Thoracic aorta (tissue), 2 donors: ENCODE measurements around the gene C3orf80. TPM values are rescaled to one million over a fixed set of nuclear protein-coding genes. Genes with fewer than 3 reads are reported as not detected.
"Not testable (repeated sequence)": the region's sequence is repeated elsewhere in the genome, so short reads cannot be mapped to it uniquely, and the experiment has no call there.

ENCODE experiments used
- ATAC-seq: fragments of 150-250 bp; one replicate; pipeline ENCODE4 v1.8.0; 2017; ENCODE audit warnings: low read depth; ENCODE audit not compliant: insufficient number of reproducible peaks, low FRiP score
- DNase-seq: peaks from one replicate; pipeline ENCODE4 v3.0.0-alpha.2; 2020; ENCODE audit warnings: low spot score
- H3K27ac ChIP-seq, 2 donors: fragments of 200-600 bp; sonication (generic); 1 replicate in 1 of 2; 2 replicates in 1 of 2; pipeline ENCODE4 v1.5.1; 2016; ENCODE audit warnings: mild to moderate bottlenecking in 2 of 2, moderate library complexity in 2 of 2
- H3K27me3 ChIP-seq: fragments of 200-600 bp; sonication (generic); replicated peaks from 2 replicates; pipeline ENCODE4 v1.6.0; 2016; ENCODE audit warnings: mild to moderate bottlenecking; ENCODE audit not compliant: insufficient read depth
- H3K36me3 ChIP-seq: fragments of 200-600 bp; sonication (generic); one replicate; pipeline ENCODE4 v1.5.1; 2016
- H3K4me1 ChIP-seq, 2 donors: fragments of 200-600 bp; sonication (generic); 1 replicate in 1 of 2; 2 replicates in 1 of 2; pipeline versions ENCODE4 v1.5.1 to v1.6.0; 2016; ENCODE audit warnings: low read depth in 2 of 2, mild to moderate bottlenecking in 1 of 2; ENCODE audit not compliant: control insufficient read depth in 1 of 2
- H3K4me3 ChIP-seq: fragments of 200-600 bp; sonication (generic); 2 replicates; pipeline ENCODE4 v1.5.1; 2016; ENCODE audit warnings: mild to moderate bottlenecking
- H3K9me3 ChIP-seq: fragments of 200-600 bp; sonication (generic); 2 replicates; pipeline ENCODE4 v1.5.1; 2016
- CTCF ChIP-seq: fragments of 200-600 bp; sonication (generic); IDR thresholded peaks from one replicate; pipeline ENCODE4 v1.5.1; 2019; ENCODE audit warnings: antibody characterized with exemption
- total RNA-seq, 2 donors: library from RNA; depleted of rRNA; stranded (reverse); fragments of >200 nt; gene quantifications; one replicate each; pipeline versions ENCODE4 v1.1.0 to v1.2.3, GENCODE V29; 2016

C3orf80 gene
- total RNA-seq, 2 donors from 2014 or later = 1.1 to 1.6 TPM

GRCh38 chr3:160200353-160200752, 24.9 kb upstream of the C3orf80 start:
- ATAC-seq (no peak), DNase-seq (no peak)
- no peak for TF ChIP-seq CTCF

GRCh38 chr3:160204396-160205011, 20.7 kb upstream of the C3orf80 start:
- not testable (repeated sequence) for H3K27ac ChIP-seq, H3K27me3 ChIP-seq, DNase-seq, ATAC-seq, H3K36me3 ChIP-seq, H3K4me1 ChIP-seq, H3K4me3 ChIP-seq, H3K9me3 ChIP-seq

More at GRCh38 chr3:160200353-160200752, 24.9 kb upstream of the C3orf80 start:
- no peaks in the 10 kb centered on the region for H3K27me3 ChIP-seq
- no peaks in the 10 kb centered on the region for H3K4me1 ChIP-seq
- H3K4me3 ChIP-seq = no peak overlapping the region
- no peak overlapping the region for H3K27ac ChIP-seq
- no peaks in the 10 kb centered on the region for H3K9me3 ChIP-seq
- H3K36me3 ChIP-seq = no peaks in the 10 kb centered on the region

GRCh38 chr3:160205606-160206005, 19.6 kb upstream of the C3orf80 start:
- Histone ChIP-seq H3K36me3 (no peaks in the 10 kb centered on the region), H3K4me1 (no peaks in the 10 kb centered on the region), H3K27me3 (no peaks in the 10 kb centered on the region), H3K27ac (no peak overlapping the region), H3K4me3 (no peak overlapping the region), H3K9me3 (no peaks in the 10 kb centered on the region)
- ATAC-seq = no peak
- no peak for DNase-seq
- TF ChIP-seq CTCF = no peak

GRCh38 chr3:160210341-160210740, 14.9 kb upstream of the C3orf80 start:
- no peaks in the 10 kb centered on the region for H3K9me3 ChIP-seq
- H3K36me3 ChIP-seq = no peaks in the 10 kb centered on the region
- H3K27ac ChIP-seq = no peak overlapping the region

GRCh38 chr3:160210799-160211221, 14.4 kb upstream of the C3orf80 start:
- ATAC-seq (no peak), DNase-seq (no peak)
- Histone ChIP-seq H3K9me3 (no peaks in the 10 kb centered on the region), H3K4me1 (no peaks in the 10 kb centered on the region), H3K27me3 (no peaks in the 10 kb centered on the region), H3K27ac (no peak overlapping the region), H3K36me3 (no peaks in the 10 kb centered on the region), H3K4me3 (no peak overlapping the region)
- TF ChIP-seq CTCF = no peak

More at GRCh38 chr3:160210341-160210740, 14.9 kb upstream of the C3orf80 start:
- Histone ChIP-seq H3K4me3 (no peak overlapping the region), H3K4me1 (no peaks in the 10 kb centered on the region), H3K27me3 (no peaks in the 10 kb centered on the region)
- ATAC-seq (no peak), DNase-seq (no peak)
- TF ChIP-seq CTCF = no peak

GRCh38 chr3:160213191-160213590, 12.0 kb upstream of the C3orf80 start:
- no peaks in the 10 kb centered on the region for H3K9me3 ChIP-seq
- no peak overlapping the region for H3K27ac ChIP-seq
- no peak overlapping the region for H3K4me3 ChIP-seq
- ATAC-seq (no peak), DNase-seq (no peak)
- H3K36me3 ChIP-seq = no peaks in the 10 kb centered on the region
- no peaks in the 10 kb centered on the region for H3K4me1 ChIP-seq
- no peak for TF ChIP-seq CTCF
- no peaks in the 10 kb centered on the region for H3K27me3 ChIP-seq
